ENCODE measurements around the gene CSE1L.

The CSE1L gene

GRCh38 chr20:49119988-49120387 lies 73.9 kb downstream of the CSE1L start:
- WGBS = 99% methylated on average over 7 of the region's 7 CpGs
- Histone ChIP-seq H2BK15ac (ENCODE audit: low read depth, poor library complexity, severe bottlenecking) (no peak overlapping the region), H3K14ac (ENCODE audit: low read length in 2 of 2) (no peak overlapping the region), H2BK12ac (ENCODE audit: low read length in 2 of 2) (no peak overlapping the region), H3K4me2 (ENCODE audit: low read length, poor library complexity, severe bottlenecking) (no peak overlapping the region), H4K91ac (ENCODE audit: low read length) (no peak overlapping the region), H3K18ac (ENCODE audit: low read depth in 1 of 2, low read length in 2 of 2) (no peak overlapping the region), H2BK120ac (ENCODE audit: low read depth, low read length) (no peak overlapping the region), H3K27me3 (ENCODE audit: control insufficient read depth in 1 of 2, insufficient read depth in 1 of 2, low read length in 2 of 2) (no peaks in the 10 kb centered on the region), H3K9me3 (ENCODE audit: control insufficient read depth, low read length) (no peaks in the 10 kb centered on the region), H3K9ac (ENCODE audit: low read length) (no peak overlapping the region), H3K79me1 (replicated peaks; ENCODE audit: low read length, poor library complexity, severe bottlenecking) (peaks cover 38% of the 10 kb centered on the region), H3K23ac (ENCODE audit: low read length in 2 of 2) (no peak overlapping the region), H3K36me3 (ENCODE audit: control insufficient read depth in 1 of 2, insufficient read depth in 2 of 2, low read depth in 1 of 2, low read length in 2 of 2) (peaks cover 59 to 95% of the 10 kb centered on the region in 2 experiments), H2AK5ac (ENCODE audit: low read length, severe bottlenecking) (no peak overlapping the region), H4K8ac (ENCODE audit: low read length) (no peak overlapping the region), H2AFZ (ENCODE audit: low read depth, low read length) (no peak overlapping the region), H3K27ac (ENCODE audit: low read length, poor library complexity, severe bottlenecking) (no peak overlapping the region), H3K4me1 (ENCODE audit: control insufficient read depth, insufficient read depth, low read depth, low read length) (peaks cover 6% of the 10 kb centered on the region), H3K4me3 (ENCODE audit: insufficient read depth in 1 of 2, low read depth in 1 of 2, low read length in 2 of 2) (no peak overlapping the region), H2BK5ac (ENCODE audit: low read depth, low read length, poor library complexity, severe bottlenecking) (no peak overlapping the region), H3K4ac (ENCODE audit: low read depth in 1 of 2, low read length in 2 of 2) (no peak overlapping the region)
- no peak for DNase-seq

- H2AK5ac ChIP-seq (ENCODE audit: low read length, severe bottlenecking) = no peak overlapping the region
- whole genome bisulfite sequencing = 96% methylated on average over 13 of the region's 13 CpGs
- no peak overlapping the region for H2BK120ac ChIP-seq (ENCODE audit: low read depth, low read length)
- peaks cover 3% of the 10 kb centered on the region for H3K4me1 ChIP-seq (ENCODE audit: control insufficient read depth, insufficient read depth, low read depth, low read length)
- H3K4me2 ChIP-seq (ENCODE audit: low read length, poor library complexity, severe bottlenecking) = no peak overlapping the region
- no peak overlapping the region for H4K91ac ChIP-seq (ENCODE audit: low read length)
- no peak overlapping the region for H3K4me3 ChIP-seq (ENCODE audit: insufficient read depth in 1 of 2, low read depth in 1 of 2, low read length in 2 of 2)
- no peaks in the 10 kb centered on the region for H3K27me3 ChIP-seq (ENCODE audit: control insufficient read depth in 1 of 2, insufficient read depth in 1 of 2, low read length in 2 of 2)
- no peak overlapping the region for H4K8ac ChIP-seq (ENCODE audit: low read length)
- no peak overlapping the region for H3K4ac ChIP-seq (ENCODE audit: low read depth in 1 of 2, low read length in 2 of 2)
- no peak overlapping the region for H3K14ac ChIP-seq (ENCODE audit: low read length in 2 of 2)
- H3K36me3 ChIP-seq (ENCODE audit: control insufficient read depth in 1 of 2, insufficient read depth in 2 of 2, low read depth in 1 of 2, low read length in 2 of 2) = peaks cover 41 to 77% of the 10 kb centered on the region in 2 experiments
- H2BK5ac ChIP-seq (ENCODE audit: low read depth, low read length, poor library complexity, severe bottlenecking) = no peak overlapping the region
- no peak overlapping the region for H3K18ac ChIP-seq (ENCODE audit: low read depth in 1 of 2, low read length in 2 of 2)
- H3K23ac ChIP-seq (ENCODE audit: low read length in 2 of 2) = no peak overlapping the region
- DNase-seq = no peak
- peaks cover 36% of the 10 kb centered on the region for H3K79me1 ChIP-seq (replicated peaks; ENCODE audit: low read length, poor library complexity, severe bottlenecking)
- H2BK15ac ChIP-seq (ENCODE audit: low read depth, poor library complexity, severe bottlenecking) = no peak overlapping the region
- H3K27ac ChIP-seq (ENCODE audit: low read length, poor library complexity, severe bottlenecking) = no peak overlapping the region
- no peaks in the 10 kb centered on the region for H3K9me3 ChIP-seq (ENCODE audit: control insufficient read depth, low read length)
- H3K9ac ChIP-seq (ENCODE audit: low read length) = no peak overlapping the region
- H2AFZ ChIP-seq (ENCODE audit: low read depth, low read length) = no peak overlapping the region
- H2BK12ac ChIP-seq (ENCODE audit: low read length in 2 of 2) = peak overlapping the region in 1 of 2 experiments; percentile 61
These were observed 76.8 kb downstream of the CSE1L start for GRCh38 chr20:49122920-49123319.

GRCh38 chr20:49123982-49124381 lies 77.9 kb downstream of the CSE1L start:
- Histone ChIP-seq H3K4me3 (ENCODE audit: insufficient read depth in 1 of 2, low read depth in 1 of 2, low read length in 2 of 2) (no peak overlapping the region), H4K8ac (ENCODE audit: low read length) (no peak overlapping the region), H2BK120ac (ENCODE audit: low read depth, low read length) (no peak overlapping the region), H4K91ac (ENCODE audit: low read length) (no peak overlapping the region), H3K4me2 (ENCODE audit: low read length, poor library complexity, severe bottlenecking) (no peak overlapping the region), H3K4me1 (ENCODE audit: control insufficient read depth, insufficient read depth, low read depth, low read length) (peaks cover 3% of the 10 kb centered on the region), H3K4ac (ENCODE audit: low read depth in 1 of 2, low read length in 2 of 2) (no peak overlapping the region), H3K36me3 (ENCODE audit: control insufficient read depth in 1 of 2, insufficient read depth in 2 of 2, low read depth in 1 of 2, low read length in 2 of 2) (peaks cover 38 to 72% of the 10 kb centered on the region in 2 experiments), H3K18ac (ENCODE audit: low read depth in 1 of 2, low read length in 2 of 2) (no peak overlapping the region), H3K79me1 (replicated peaks; ENCODE audit: low read length, poor library complexity, severe bottlenecking) (peaks cover 33% of the 10 kb centered on the region), H3K27me3 (ENCODE audit: control insufficient read depth in 1 of 2, insufficient read depth in 1 of 2, low read length in 2 of 2) (no peaks in the 10 kb centered on the region), H2BK5ac (ENCODE audit: low read depth, low read length, poor library complexity, severe bottlenecking) (no peak overlapping the region), H3K9ac (ENCODE audit: low read length) (no peak overlapping the region), H2AFZ (ENCODE audit: low read depth, low read length) (no peak overlapping the region), H2AK5ac (ENCODE audit: low read length, severe bottlenecking) (no peak overlapping the region), H3K9me3 (ENCODE audit: control insufficient read depth, low read length) (no peaks in the 10 kb centered on the region), H2BK12ac (ENCODE audit: low read length in 2 of 2) (no peak overlapping the region), H3K27ac (ENCODE audit: low read length, poor library complexity, severe bottlenecking) (no peak overlapping the region), H3K23ac (ENCODE audit: low read length in 2 of 2) (no peak overlapping the region), H2BK15ac (ENCODE audit: low read depth, poor library complexity, severe bottlenecking) (no peak overlapping the region), H3K14ac (ENCODE audit: low read length in 2 of 2) (no peak overlapping the region)
- WGBS = 99% methylated on average over 10 of the region's 10 CpGs
- no peak for DNase-seq

GRCh38 chr20:49132995-49133478 lies 86.9 kb downstream of the CSE1L start:
- no peak overlapping the region for H3K27ac ChIP-seq (ENCODE audit: low read length, poor library complexity, severe bottlenecking)
- peaks cover 3% of the 10 kb centered on the region for H3K4me1 ChIP-seq (ENCODE audit: control insufficient read depth, insufficient read depth, low read depth, low read length)
- peak; percentile 79 for DNase-seq
- no peak overlapping the region for H3K23ac ChIP-seq (ENCODE audit: low read length in 2 of 2)
- no peak overlapping the region for H2BK12ac ChIP-seq (ENCODE audit: low read length in 2 of 2)
- no peak overlapping the region for H3K4ac ChIP-seq (ENCODE audit: low read depth in 1 of 2, low read length in 2 of 2)
- H4K91ac ChIP-seq (ENCODE audit: low read length) = no peak overlapping the region
- H4K8ac ChIP-seq (ENCODE audit: low read length) = no peak overlapping the region
- 56% methylated on average over 5 of the region's 5 CpGs for WGBS
- no peak overlapping the region for H2AK5ac ChIP-seq (ENCODE audit: low read length, severe bottlenecking)
- no peak overlapping the region for H2BK120ac ChIP-seq (ENCODE audit: low read depth, low read length)
- no peak overlapping the region for H3K4me2 ChIP-seq (ENCODE audit: low read length, poor library complexity, severe bottlenecking)
- H3K79me1 ChIP-seq (replicated peaks; ENCODE audit: low read length, poor library complexity, severe bottlenecking) = peaks cover 30% of the 10 kb centered on the region
- H2BK15ac ChIP-seq (ENCODE audit: low read depth, poor library complexity, severe bottlenecking) = no peak overlapping the region
- no peak overlapping the region for H3K9ac ChIP-seq (ENCODE audit: low read length)
- H3K27me3 ChIP-seq (ENCODE audit: control insufficient read depth in 1 of 2, insufficient read depth in 1 of 2, low read length in 2 of 2) = no peaks in the 10 kb centered on the region
- H3K9me3 ChIP-seq (ENCODE audit: control insufficient read depth, low read length) = no peaks in the 10 kb centered on the region
- no peak overlapping the region for H2BK5ac ChIP-seq (ENCODE audit: low read depth, low read length, poor library complexity, severe bottlenecking)
- no peak overlapping the region for H2AFZ ChIP-seq (ENCODE audit: low read depth, low read length)
- H3K4me3 ChIP-seq (ENCODE audit: insufficient read depth in 1 of 2, low read depth in 1 of 2, low read length in 2 of 2) = no peak overlapping the region
- no peak overlapping the region for H3K18ac ChIP-seq (ENCODE audit: low read depth in 1 of 2, low read length in 2 of 2)
- H3K36me3 ChIP-seq (ENCODE audit: control insufficient read depth in 1 of 2, insufficient read depth in 2 of 2, low read depth in 1 of 2, low read length in 2 of 2) = peaks cover 24 to 67% of the 10 kb centered on the region in 2 experiments
- no peak overlapping the region for H3K14ac ChIP-seq (ENCODE audit: low read length in 2 of 2)
